ENCODE results near the gene ZNF768. TPM values are rescaled to one million over a fixed set of nuclear protein-coding genes. Genes with fewer than 3 reads are reported as not detected.
"Not testable (repeated sequence)": the region's sequence is repeated elsewhere in the genome, so short reads cannot be mapped to it uniquely, and the experiment has no call there.

ZNF768 gene
- total RNA-seq, 1 donor from 2014 or later = 37.1 TPM

GRCh38 chr16:30485818-30486436 lies 40.4 kb downstream of the ZNF768 start:
- DNase-seq (ENCODE audit: extremely low spot score, unreplicated experiment) = no peak
- no peaks in the 10 kb centered on the region for H3K36me3 Mint-ChIP-seq (ENCODE audit: unreplicated experiment)
- H3K27ac Mint-ChIP-seq (ENCODE audit: unreplicated experiment) = no peak overlapping the region
- H3K9me3 Mint-ChIP-seq (ENCODE audit: unreplicated experiment) = no peaks in the 10 kb centered on the region
- H3K4me3 Mint-ChIP-seq (ENCODE audit: unreplicated experiment) = no peak overlapping the region
- TF ChIP-seq, protein P1, sequence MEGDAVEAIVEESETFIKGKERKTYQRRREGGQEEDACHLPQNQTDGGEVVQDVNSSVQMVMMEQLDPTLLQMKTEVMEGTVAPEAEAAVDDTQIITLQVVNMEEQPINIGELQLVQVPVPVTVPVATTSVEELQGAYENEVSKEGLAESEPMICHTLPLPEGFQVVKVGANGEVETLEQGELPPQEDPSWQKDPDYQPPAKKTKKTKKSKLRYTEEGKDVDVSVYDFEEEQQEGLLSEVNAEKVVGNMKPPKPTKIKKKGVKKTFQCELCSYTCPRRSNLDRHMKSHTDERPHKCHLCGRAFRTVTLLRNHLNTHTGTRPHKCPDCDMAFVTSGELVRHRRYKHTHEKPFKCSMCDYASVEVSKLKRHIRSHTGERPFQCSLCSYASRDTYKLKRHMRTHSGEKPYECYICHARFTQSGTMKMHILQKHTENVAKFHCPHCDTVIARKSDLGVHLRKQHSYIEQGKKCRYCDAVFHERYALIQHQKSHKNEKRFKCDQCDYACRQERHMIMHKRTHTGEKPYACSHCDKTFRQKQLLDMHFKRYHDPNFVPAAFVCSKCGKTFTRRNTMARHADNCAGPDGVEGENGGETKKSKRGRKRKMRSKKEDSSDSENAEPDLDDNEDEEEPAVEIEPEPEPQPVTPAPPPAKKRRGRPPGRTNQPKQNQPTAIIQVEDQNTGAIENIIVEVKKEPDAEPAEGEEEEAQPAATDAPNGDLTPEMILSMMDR (IDR thresholded peaks at IDR 0.05) = no peak
- H3K4me1 Mint-ChIP-seq (ENCODE audit: unreplicated experiment) = no peaks in the 10 kb centered on the region
- peaks cover 4% of the 10 kb centered on the region for H3K27me3 Mint-ChIP-seq (ENCODE audit: unreplicated experiment)

GRCh38 chr16:30484887-30485286 lies 41.5 kb downstream of the ZNF768 start:
- Mint-ChIP-seq H3K9me3 (ENCODE audit: unreplicated experiment) (no peaks in the 10 kb centered on the region), H3K4me1 (ENCODE audit: unreplicated experiment) (no peaks in the 10 kb centered on the region), H3K27me3 (ENCODE audit: unreplicated experiment) (peaks cover 11% of the 10 kb centered on the region), H3K36me3 (ENCODE audit: unreplicated experiment) (no peaks in the 10 kb centered on the region), H3K27ac (ENCODE audit: unreplicated experiment) (no peak overlapping the region), H3K4me3 (ENCODE audit: unreplicated experiment) (no peak overlapping the region)
- DNase-seq (ENCODE audit: extremely low spot score, unreplicated experiment) = no peak
- TF ChIP-seq, protein P1 (IDR thresholded peaks at IDR 0.05) = no peak

DNA sequence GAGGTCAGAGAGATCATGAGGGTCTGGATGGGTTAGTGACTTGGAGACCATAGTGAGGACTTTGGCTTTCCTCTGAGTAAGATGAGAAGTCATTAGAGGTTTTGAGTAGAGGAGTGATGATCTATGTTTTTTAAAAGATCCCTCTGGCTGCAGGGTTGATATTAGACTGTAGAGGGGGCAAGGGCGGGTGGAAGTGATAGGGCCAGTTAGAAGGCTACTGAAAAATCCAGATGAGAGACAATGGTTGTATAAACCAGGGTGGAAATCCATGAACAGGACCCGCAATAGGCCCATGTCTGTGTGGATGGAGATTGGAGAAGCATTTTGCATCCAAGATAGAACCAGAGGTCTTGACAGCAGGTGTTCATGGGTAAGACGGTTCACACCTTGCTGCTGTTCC lies 44.0 kb downstream of the ZNF768 start:
- Mint-ChIP-seq H3K27me3 (ENCODE audit: unreplicated experiment) (peaks cover 23% of the 10 kb centered on the region), H3K36me3 (ENCODE audit: unreplicated experiment) (no peaks in the 10 kb centered on the region), H3K4me3 (ENCODE audit: unreplicated experiment) (no peak overlapping the region), H3K27ac (ENCODE audit: unreplicated experiment) (no peak overlapping the region), H3K9me3 (ENCODE audit: unreplicated experiment) (no peaks in the 10 kb centered on the region), H3K4me1 (ENCODE audit: unreplicated experiment) (no peaks in the 10 kb centered on the region)
- DNase-seq (ENCODE audit: extremely low spot score, unreplicated experiment) = no peak
- TF ChIP-seq, protein P1 (IDR thresholded peaks at IDR 0.05) = peak; percentile 29

DNA sequence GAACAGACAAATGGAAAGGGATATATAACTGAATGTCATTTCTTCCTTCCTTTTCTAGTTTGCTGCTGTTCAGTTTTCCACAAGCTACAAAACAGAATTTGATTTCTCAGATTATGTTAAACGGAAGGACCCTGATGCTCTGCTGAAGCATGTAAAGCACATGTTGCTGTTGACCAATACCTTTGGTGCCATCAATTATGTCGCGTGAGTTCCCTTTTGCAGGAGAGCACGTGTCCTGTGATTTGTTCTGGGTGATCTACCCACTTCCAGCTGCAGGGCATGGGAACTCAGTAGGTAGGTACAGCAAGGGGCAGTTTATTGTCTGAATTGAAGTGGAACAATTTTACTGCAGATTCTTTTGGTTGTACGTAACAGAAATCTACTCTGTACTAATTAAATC lies 45.0 kb downstream of the ZNF768 start:
- TF ChIP-seq, protein P1 (IDR thresholded peaks at IDR 0.05) = no peak
- Mint-ChIP-seq H3K27me3 (ENCODE audit: unreplicated experiment) (peaks cover 23% of the 10 kb centered on the region), H3K9me3 (ENCODE audit: unreplicated experiment) (no peaks in the 10 kb centered on the region), H3K4me1 (ENCODE audit: unreplicated experiment) (no peaks in the 10 kb centered on the region), H3K27ac (ENCODE audit: unreplicated experiment) (no peak overlapping the region), H3K36me3 (ENCODE audit: unreplicated experiment) (no peaks in the 10 kb centered on the region), H3K4me3 (ENCODE audit: unreplicated experiment) (no peak overlapping the region)
- DNase-seq (ENCODE audit: extremely low spot score, unreplicated experiment) = no peak

DNA sequence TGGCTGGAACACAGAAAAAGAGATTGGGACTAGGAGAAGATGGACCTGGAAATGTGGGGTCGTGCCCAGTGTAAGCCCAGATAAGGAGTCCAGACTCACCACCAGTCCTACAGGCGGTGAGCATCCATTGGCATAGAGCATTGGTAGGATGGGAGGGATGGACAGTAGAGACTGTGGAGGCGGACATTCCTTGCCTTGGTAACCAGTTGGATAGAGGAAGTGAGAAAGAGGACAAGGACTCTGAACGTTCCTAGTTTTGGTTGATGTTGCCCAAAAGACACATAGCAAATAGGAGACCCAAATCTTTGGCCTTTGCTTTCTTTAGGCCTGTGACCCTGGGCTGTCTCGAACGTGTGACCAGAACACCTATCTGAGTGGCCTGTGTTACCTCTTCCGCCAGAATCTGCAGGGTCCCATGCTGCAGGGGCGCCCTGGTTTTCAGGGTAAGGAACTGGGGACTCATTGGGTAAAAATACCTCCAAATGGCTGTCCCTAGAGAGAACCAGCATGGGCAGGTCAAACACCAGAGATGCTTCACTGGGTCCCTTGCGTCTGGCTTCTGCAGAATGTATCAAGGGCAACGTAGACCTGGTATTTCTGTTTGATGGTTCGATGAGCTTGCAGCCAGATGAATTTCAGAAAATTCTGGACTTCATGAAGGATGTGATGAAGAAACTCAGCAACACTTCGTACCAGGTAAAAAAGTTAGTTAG lies 47.4 kb downstream of the ZNF768 start:
- Mint-ChIP-seq H3K4me3 (ENCODE audit: unreplicated experiment) (no peak overlapping the region), H3K27me3 (ENCODE audit: unreplicated experiment) (peaks cover 31% of the 10 kb centered on the region), H3K4me1 (ENCODE audit: unreplicated experiment) (no peaks in the 10 kb centered on the region), H3K9me3 (ENCODE audit: unreplicated experiment) (no peaks in the 10 kb centered on the region), H3K36me3 (ENCODE audit: unreplicated experiment) (no peaks in the 10 kb centered on the region), H3K27ac (ENCODE audit: unreplicated experiment) (no peak overlapping the region)
- TF ChIP-seq, protein P1 (IDR thresholded peaks at IDR 0.05) = no peak
- DNase-seq (ENCODE audit: extremely low spot score, unreplicated experiment) = no peak

- not testable (repeated sequence) for H3K4me1 Mint-ChIP-seq (ENCODE audit: unreplicated experiment); H3K9me3 Mint-ChIP-seq (ENCODE audit: unreplicated experiment); H3K36me3 Mint-ChIP-seq (ENCODE audit: unreplicated experiment); H3K4me3 Mint-ChIP-seq (ENCODE audit: unreplicated experiment); H3K27ac Mint-ChIP-seq (ENCODE audit: unreplicated experiment); DNase-seq (ENCODE audit: extremely low spot score, unreplicated experiment)
- peaks cover 31% of the 10 kb centered on the region for H3K27me3 Mint-ChIP-seq (ENCODE audit: unreplicated experiment)
Observed at GRCh38 chr16:30477773-30478172, 48.6 kb downstream of the ZNF768 start.
